RWPE2 (cell line): Measurements from ENCODE around the gene JAG2.

Experiments used
- ATAC-seq: fragments of 200-7000 bp; cut with Tn5 transposase; 3 replicates; pipeline ENCODE4 v1.9.1; 2021; ENCODE audit warnings: low read depth
- DNase-seq: peaks from one replicate; pipeline ENCODE4 v3.0.0-alpha.2; 2020; ENCODE audit warnings: low spot score
- H3K27ac ChIP-seq: fragments of 450-650 bp; 2 replicates; pipeline ENCODE4 v1.5.1; 2017; ENCODE audit warnings: mild to moderate bottlenecking; ENCODE audit not compliant: poor library complexity, severe bottlenecking
- H3K27me3 ChIP-seq: fragments of 250-450 bp; sonication (Bioruptor Pico); 2 replicates; pipeline ENCODE4 v1.5.1; 2021; ENCODE audit warnings: mild to moderate bottlenecking, moderate library complexity; ENCODE audit not compliant: insufficient read depth, poor library complexity, severe bottlenecking
- H3K36me3 ChIP-seq: fragments of 250-450 bp; sonication (Bioruptor Pico); 2 replicates; pipeline ENCODE4 v1.5.1; 2020; ENCODE audit warnings: low read depth, mild to moderate bottlenecking, moderate library complexity
- H3K4me1 ChIP-seq: fragments of 250-450 bp; sonication (Bioruptor Pico); 2 replicates; pipeline ENCODE4 v1.5.1; 2021; ENCODE audit warnings: mild to moderate bottlenecking, moderate library complexity; ENCODE audit not compliant: insufficient read depth, poor library complexity, severe bottlenecking
- H3K4me3 ChIP-seq: fragments of 250-450 bp; sonication (Bioruptor Pico); 2 replicates; pipeline ENCODE4 v1.5.1; 2021; ENCODE audit warnings: mild to moderate bottlenecking, moderate library complexity; ENCODE audit not compliant: severe bottlenecking
- H3K9me3 ChIP-seq: fragments of 250-450 bp; sonication (Bioruptor Pico); 2 replicates; pipeline ENCODE4 v1.5.1; 2021; ENCODE audit warnings: mild to moderate bottlenecking, moderate library complexity; ENCODE audit not compliant: severe bottlenecking
- TF ChIP-seq, protein P1 (sequence below): fragments of 450-650 bp; IDR thresholded peaks from one replicate; pipeline ENCODE4 v1.5.1; 2017; ENCODE audit warnings: mild to moderate bottlenecking, moderate library complexity; ENCODE audit not compliant: poor library complexity, severe bottlenecking

The JAG2 gene

DNA sequence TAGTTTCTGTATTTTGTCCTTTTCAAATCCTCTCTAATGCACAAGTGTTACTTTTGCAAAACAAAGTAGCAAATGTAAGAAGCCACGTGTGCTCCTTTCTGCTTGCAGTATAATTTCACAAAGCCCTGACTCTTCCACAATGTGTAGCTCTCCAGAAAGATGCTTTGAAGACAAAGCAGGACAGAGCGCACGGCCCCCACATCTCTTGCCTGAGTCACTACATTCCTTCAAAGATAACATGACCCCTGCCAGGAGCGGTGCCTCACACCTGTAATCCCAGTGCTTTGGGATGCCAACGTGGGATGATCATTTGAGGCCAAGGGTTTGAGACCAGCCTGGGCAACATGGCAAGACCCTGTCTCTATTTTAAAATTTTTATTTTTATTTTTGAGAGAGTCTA is 40.5 kb downstream of the JAG2 start:
- Histone ChIP-seq H3K4me3 (no peak overlapping the region), H3K4me1 (no peaks in the 10 kb centered on the region), H3K27me3 (peaks cover 20% of the 10 kb centered on the region), H3K36me3 (no peaks in the 10 kb centered on the region; the same call in 1 of the 2 replicates), H3K27ac (no peak overlapping the region), H3K9me3 (peaks cover 6% of the 10 kb centered on the region)
- DNase-seq (no peak), ATAC-seq (peak; percentile 58)
- TF ChIP-seq, protein P1, sequence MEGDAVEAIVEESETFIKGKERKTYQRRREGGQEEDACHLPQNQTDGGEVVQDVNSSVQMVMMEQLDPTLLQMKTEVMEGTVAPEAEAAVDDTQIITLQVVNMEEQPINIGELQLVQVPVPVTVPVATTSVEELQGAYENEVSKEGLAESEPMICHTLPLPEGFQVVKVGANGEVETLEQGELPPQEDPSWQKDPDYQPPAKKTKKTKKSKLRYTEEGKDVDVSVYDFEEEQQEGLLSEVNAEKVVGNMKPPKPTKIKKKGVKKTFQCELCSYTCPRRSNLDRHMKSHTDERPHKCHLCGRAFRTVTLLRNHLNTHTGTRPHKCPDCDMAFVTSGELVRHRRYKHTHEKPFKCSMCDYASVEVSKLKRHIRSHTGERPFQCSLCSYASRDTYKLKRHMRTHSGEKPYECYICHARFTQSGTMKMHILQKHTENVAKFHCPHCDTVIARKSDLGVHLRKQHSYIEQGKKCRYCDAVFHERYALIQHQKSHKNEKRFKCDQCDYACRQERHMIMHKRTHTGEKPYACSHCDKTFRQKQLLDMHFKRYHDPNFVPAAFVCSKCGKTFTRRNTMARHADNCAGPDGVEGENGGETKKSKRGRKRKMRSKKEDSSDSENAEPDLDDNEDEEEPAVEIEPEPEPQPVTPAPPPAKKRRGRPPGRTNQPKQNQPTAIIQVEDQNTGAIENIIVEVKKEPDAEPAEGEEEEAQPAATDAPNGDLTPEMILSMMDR = no peak

DNA sequence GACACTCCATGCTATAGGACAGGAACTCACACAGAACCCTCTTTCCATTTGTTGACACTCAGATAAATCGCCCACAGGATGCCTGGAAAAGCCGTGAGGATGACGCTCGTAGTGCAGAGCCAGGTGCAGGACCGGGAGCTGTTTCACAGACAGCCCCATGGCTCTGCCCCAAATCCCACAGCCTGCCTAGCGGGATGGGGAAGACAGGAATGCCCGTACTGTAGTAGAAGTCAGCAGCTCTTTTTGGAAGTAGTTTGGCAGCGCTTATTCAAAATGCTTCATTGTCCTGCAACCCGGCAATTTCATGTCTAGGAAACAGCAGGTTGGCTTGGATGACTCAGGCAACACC is 41.6 kb downstream of the JAG2 start:
- H3K36me3 ChIP-seq = no peaks in the 10 kb centered on the region; the same call in 1 of the 2 replicates
- ATAC-seq (no peak; the same call in 2 of the 3 replicates), DNase-seq (no peak)
- no peak overlapping the region for H3K27ac ChIP-seq
- peaks cover 6% of the 10 kb centered on the region for H3K9me3 ChIP-seq
- TF ChIP-seq, protein P1 = no peak
- no peaks in the 10 kb centered on the region for H3K4me1 ChIP-seq
- H3K4me3 ChIP-seq = no peak overlapping the region
- peaks cover 20% of the 10 kb centered on the region for H3K27me3 ChIP-seq

- Histone ChIP-seq H3K4me3 (no peak overlapping the region), H3K27ac (no peak overlapping the region), H3K4me1 (no peaks in the 10 kb centered on the region), H3K36me3 (no peaks in the 10 kb centered on the region), H3K27me3 (peaks cover 20% of the 10 kb centered on the region), H3K9me3 (peaks cover 7% of the 10 kb centered on the region)
- TF ChIP-seq, protein P1 = no peak
- DNase-seq (no peak), ATAC-seq (no peak; the same call in 2 of the 3 replicates)
Observed at GRCh38 chr14:105126126-105126980, 42.2 kb downstream of the JAG2 start.

GRCh38 chr14:105124823-105125222 is 43.8 kb downstream of the JAG2 start:
- Histone ChIP-seq H3K27ac (no peak overlapping the region), H3K9me3 (peaks cover 9% of the 10 kb centered on the region), H3K27me3 (peaks cover 20% of the 10 kb centered on the region), H3K4me1 (no peaks in the 10 kb centered on the region), H3K4me3 (no peak overlapping the region), H3K36me3 (no peaks in the 10 kb centered on the region)
- TF ChIP-seq, protein P1 = no peak
- DNase-seq (no peak), ATAC-seq (no peak)
